Hepatocyte (in vitro differentiated cells): ENCODE results near the gene ABHD16A. TPM values are rescaled to one million over a fixed set of nuclear protein-coding genes. Genes with fewer than 3 reads are reported as not detected.

ENCODE experiments used
- DNase-seq: peaks from one replicate; pipeline ENCODE4 v3.0.0-alpha.2; 2016; ENCODE audit warnings: low spot score
- H2AFZ ChIP-seq: fragments of 200-600 bp; sonication (generic); 2 replicates; pipeline ENCODE4 v1.6.0; 2016; ENCODE audit warnings: antibody characterized with exemption, mild to moderate bottlenecking
- H3K27ac ChIP-seq: fragments of 200-600 bp; sonication (generic); 2 replicates; pipeline ENCODE4 v1.5.1; 2016; ENCODE audit warnings: mild to moderate bottlenecking
- H3K27me3 ChIP-seq: fragments of 200-600 bp; sonication (generic); 2 replicates; pipeline ENCODE4 v1.6.1; 2016
- H3K36me3 ChIP-seq: fragments of 200-600 bp; sonication (generic); replicated peaks from 2 replicates; pipeline ENCODE4 v1.5.1; 2016; ENCODE audit warnings: low read depth; ENCODE audit not compliant: insufficient read depth
- H3K4me1 ChIP-seq: fragments of 200-600 bp; sonication (generic); 2 replicates; pipeline ENCODE4 v1.5.1; 2016; ENCODE audit warnings: mild to moderate bottlenecking, moderate library complexity; ENCODE audit not compliant: insufficient read depth
- H3K4me2 ChIP-seq: fragments of 200-600 bp; sonication (generic); 2 replicates; pipeline ENCODE4 v1.6.0; 2016
- H3K4me3 ChIP-seq: fragments of 200-600 bp; sonication (generic); 2 replicates; pipeline ENCODE4 v1.5.1; 2016; ENCODE audit warnings: mild to moderate bottlenecking
- H3K79me2 ChIP-seq: fragments of 200-600 bp; sonication (generic); 2 replicates; pipeline ENCODE4 v1.6.0; 2017; ENCODE audit warnings: mild to moderate bottlenecking
- H3K9me2 ChIP-seq: fragments of 200-600 bp; sonication (generic); replicated peaks from 2 replicates; pipeline ENCODE4 v1.6.0; 2017; ENCODE audit warnings: mild to moderate bottlenecking; ENCODE audit not compliant: insufficient read depth
- H3K9me3 ChIP-seq: fragments of 200-600 bp; sonication (generic); 2 replicates; pipeline ENCODE4 v1.5.1; 2016; ENCODE audit warnings: low read depth, mild to moderate bottlenecking
- H4K20me1 ChIP-seq: fragments of 200-600 bp; sonication (generic); 2 replicates; pipeline ENCODE4 v1.6.0; 2016; ENCODE audit warnings: mild to moderate bottlenecking; ENCODE audit not compliant: insufficient read depth, poor library complexity, severe bottlenecking
- EZH2 ChIP-seq: fragments of 200-600 bp; sonication (generic); IDR thresholded peaks from 2 replicates; pipeline ENCODE4 v1.6.1; 2016; ENCODE audit warnings: antibody characterized with exemption, mild to moderate bottlenecking, borderline replicate concordance
- EZH2phosphoT487 ChIP-seq: fragments of 200-600 bp; sonication (generic); IDR thresholded peaks from one replicate; pipeline ENCODE4 v1.6.1; 2018; ENCODE audit warnings: antibody characterized with exemption, mild to moderate bottlenecking, low read depth, moderate library complexity; ENCODE audit not compliant: unreplicated experiment, severe bottlenecking
- WGBS: methylation state at CpG from one replicate; pipeline ENCODE4 v1.1.6; 2016; ENCODE audit warnings: low lambda C conversion rate; ENCODE audit errors: missing lambda C conversion rate; 5-methylcytosine and 5-hydroxymethylcytosine counted together
- polyA plus RNA-seq: library from polyadenylated mRNA; unstranded; fragments of >200 nt; fragmentation: Nextera tagmentation; extraction: Ambion mirVana; gene quantifications from 2 replicates; pipeline ENCODE4 v1.2.1, GENCODE V29; 2016
- total RNA-seq: library from RNA; depleted of rRNA; stranded (reverse); fragments of >200 nt; gene quantifications from 2 replicates; pipeline ENCODE4 v1.2.3, GENCODE V29; 2014
- TF ChIP-seq, protein P1 (sequence below): fragments of 200-600 bp; sonication (generic); IDR thresholded peaks from 2 replicates; pipeline ENCODE4 v1.5.1; 2016; ENCODE audit warnings: antibody characterized with exemption, mild to moderate bottlenecking; ENCODE audit not compliant: poor library complexity

The ABHD16A gene
- total and polyA plus RNA-seq, 2 experiments from 2014 or later, result 63.2 to 94.7 TPM

DNA sequence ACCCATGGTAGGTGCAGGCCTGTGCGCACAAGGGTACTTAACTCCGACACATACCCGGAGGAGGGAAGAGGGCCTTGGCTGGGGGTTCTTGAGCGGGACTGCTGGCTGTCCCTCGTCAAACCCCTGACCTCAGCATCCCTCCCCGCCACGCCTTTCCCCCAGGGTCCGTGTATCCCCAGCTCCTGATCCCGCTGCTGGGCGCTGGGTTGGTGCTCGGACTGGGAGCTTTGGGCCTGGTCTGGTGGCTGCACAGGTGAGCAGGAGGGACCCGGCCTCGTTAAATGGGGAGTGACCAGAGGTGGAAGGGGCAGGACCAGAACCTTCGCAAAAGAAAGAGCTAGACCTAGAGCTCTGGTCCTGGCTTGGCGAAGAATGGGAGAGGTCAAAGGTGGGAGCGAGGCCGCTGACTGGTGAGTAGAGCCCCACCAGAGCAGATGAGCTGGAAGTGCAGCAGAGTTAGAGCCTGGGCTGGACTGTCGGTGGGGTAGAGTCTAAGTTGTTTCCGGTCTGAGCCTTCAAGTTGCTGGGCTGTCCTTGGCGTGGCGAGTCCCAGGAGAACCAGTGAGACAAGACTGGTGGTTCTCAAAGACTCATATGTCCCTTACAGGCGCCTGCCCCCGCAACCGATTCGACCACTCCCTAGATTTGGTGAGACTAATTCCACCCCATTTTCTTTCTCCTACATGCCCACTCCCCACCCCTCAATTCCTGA is 21.0 kb upstream of the ABHD16A start:
- TF ChIP-seq, protein P1, sequence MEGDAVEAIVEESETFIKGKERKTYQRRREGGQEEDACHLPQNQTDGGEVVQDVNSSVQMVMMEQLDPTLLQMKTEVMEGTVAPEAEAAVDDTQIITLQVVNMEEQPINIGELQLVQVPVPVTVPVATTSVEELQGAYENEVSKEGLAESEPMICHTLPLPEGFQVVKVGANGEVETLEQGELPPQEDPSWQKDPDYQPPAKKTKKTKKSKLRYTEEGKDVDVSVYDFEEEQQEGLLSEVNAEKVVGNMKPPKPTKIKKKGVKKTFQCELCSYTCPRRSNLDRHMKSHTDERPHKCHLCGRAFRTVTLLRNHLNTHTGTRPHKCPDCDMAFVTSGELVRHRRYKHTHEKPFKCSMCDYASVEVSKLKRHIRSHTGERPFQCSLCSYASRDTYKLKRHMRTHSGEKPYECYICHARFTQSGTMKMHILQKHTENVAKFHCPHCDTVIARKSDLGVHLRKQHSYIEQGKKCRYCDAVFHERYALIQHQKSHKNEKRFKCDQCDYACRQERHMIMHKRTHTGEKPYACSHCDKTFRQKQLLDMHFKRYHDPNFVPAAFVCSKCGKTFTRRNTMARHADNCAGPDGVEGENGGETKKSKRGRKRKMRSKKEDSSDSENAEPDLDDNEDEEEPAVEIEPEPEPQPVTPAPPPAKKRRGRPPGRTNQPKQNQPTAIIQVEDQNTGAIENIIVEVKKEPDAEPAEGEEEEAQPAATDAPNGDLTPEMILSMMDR, result no peak
- WGBS, result 95% methylated on average over 24 of the region's 25 CpGs

DNA sequence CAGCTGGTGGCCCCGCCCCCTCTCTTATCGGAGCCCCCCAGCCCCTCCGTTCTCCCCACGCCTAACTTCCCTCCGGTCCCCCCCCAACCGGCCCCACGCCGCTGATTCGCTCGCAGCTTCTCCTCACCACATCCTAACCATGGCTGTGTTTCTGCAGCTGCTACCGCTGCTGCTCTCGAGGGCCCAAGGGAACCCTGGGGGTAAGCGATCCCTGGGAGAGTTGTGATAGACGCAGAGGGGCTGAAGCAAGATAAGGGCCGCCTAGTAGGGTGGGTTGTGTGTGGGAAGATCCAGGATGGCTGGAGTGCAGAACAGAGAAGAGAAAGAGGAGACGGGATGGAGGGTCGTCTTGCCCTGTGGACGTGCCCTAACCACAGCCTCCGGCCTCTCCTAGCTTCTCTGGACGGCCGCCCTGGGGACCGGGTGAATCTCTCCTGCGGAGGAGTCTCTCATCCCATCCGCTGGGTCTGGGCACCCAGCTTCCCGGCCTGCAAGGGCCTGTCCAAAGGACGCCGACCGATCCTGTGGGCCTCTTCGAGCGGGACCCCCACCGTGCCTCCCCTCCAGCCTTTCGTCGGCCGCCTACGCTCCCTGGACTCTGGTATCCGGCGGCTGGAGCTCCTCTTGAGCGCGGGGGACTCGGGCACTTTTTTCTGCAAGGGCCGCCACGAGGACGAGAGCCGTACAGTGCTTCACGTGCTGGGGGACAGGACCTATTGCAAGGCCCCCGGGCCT is 20.3 kb upstream of the ABHD16A start, which contains the start of gene MPIG6B:
TSS of gene MPIG6B (plus strand) at position 129 of the 735 bp plus-strand sequence. CDS start at position 140, 11 bp downstream.
- Histone ChIP-seq H4K20me1 (peaks cover 6% of the 10 kb centered on the region), H3K4me2 (no peak within 1 kb of the TSS), H3K36me3 (no peaks in the 10 kb centered on the region), H2AFZ (no peak within 1 kb of the TSS), H3K4me3 (no peak within 1 kb of the TSS), H3K27ac (no peak within 1 kb of the TSS), H3K79me2 (peaks cover 7% of the 10 kb centered on the region), H3K27me3 (no peaks in the 10 kb centered on the region), H3K9me3 (no peaks in the 10 kb centered on the region), H3K9me2 (no peaks in the 10 kb centered on the region), H3K4me1 (no peaks in the 10 kb centered on the region)
- 94% methylated on average over 46 of the region's 46 CpGs for WGBS
- TF ChIP-seq EZH2 (no peak), EZH2phosphoT487 (no peak)
- TF ChIP-seq, protein P1, result no peak
- DNase-seq, result no peak

More for the DNA sequence above, 21.0 kb upstream of the ABHD16A start:
- Histone ChIP-seq H3K4me2 (no peak overlapping the region), H3K9me2 (no peaks in the 10 kb centered on the region), H3K9me3 (no peaks in the 10 kb centered on the region), H3K27me3 (no peaks in the 10 kb centered on the region), H2AFZ (no peak overlapping the region), H4K20me1 (peaks cover 10% of the 10 kb centered on the region), H3K36me3 (no peaks in the 10 kb centered on the region), H3K4me1 (no peaks in the 10 kb centered on the region), H3K27ac (no peak overlapping the region), H3K4me3 (no peak overlapping the region), H3K79me2 (peaks cover 14% of the 10 kb centered on the region)
- no peak for DNase-seq

DNA sequence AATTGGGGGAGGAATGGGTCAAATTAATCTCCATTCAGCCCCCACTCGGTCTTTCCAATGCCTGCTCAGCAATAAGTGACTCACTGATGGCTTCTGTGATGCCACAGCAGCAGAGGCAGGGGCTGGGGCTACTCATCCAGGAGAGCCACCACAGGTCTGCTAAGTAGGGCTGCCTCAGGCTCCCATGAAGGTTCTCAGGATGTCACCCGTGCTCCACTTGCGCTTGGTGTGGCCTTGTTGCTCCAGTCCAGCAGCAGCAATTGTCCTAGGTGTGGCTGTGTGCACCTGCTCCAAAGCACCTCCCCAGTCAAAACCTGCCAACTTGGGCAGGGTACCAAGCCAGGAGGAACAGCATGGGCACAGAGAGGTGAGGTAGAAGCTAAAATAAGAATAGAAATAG is 19.0 kb upstream of the ABHD16A start:
- no peak overlapping the region for H3K4me2 ChIP-seq

More for the DNA sequence above, 19.0 kb upstream of the ABHD16A start:
- no peaks in the 10 kb centered on the region for H3K27me3 ChIP-seq
- TF ChIP-seq EZH2 (no peak), EZH2phosphoT487 (no peak)
- TF ChIP-seq, protein P1, result no peak
- no peaks in the 10 kb centered on the region for H3K36me3 ChIP-seq
- H4K20me1 ChIP-seq, result no peaks in the 10 kb centered on the region
- no peak for DNase-seq
- no peaks in the 10 kb centered on the region for H3K79me2 ChIP-seq
- no peaks in the 10 kb centered on the region for H3K9me3 ChIP-seq
- H3K4me1 ChIP-seq, result no peaks in the 10 kb centered on the region
- no peaks in the 10 kb centered on the region for H3K9me2 ChIP-seq
- no peak overlapping the region for H3K27ac ChIP-seq
- no peak overlapping the region for H2AFZ ChIP-seq
- WGBS, result 91% methylated on average over 3 of the region's 3 CpGs
- no peak overlapping the region for H3K4me3 ChIP-seq
